HepG2 (cell line): ENCODE data around the gene RAMP1. TPM values are rescaled to one million over a fixed set of nuclear protein-coding genes. Genes with fewer than 3 reads are reported as not detected.

Source experiments
- ATAC-seq: fragments of 200-7000 bp; cut with Tn5 transposase; 3 replicates; pipeline ENCODE4 v1.9.1; 2020; ENCODE audit warnings: mild to moderate bottlenecking, moderate library complexity
- BruUV-seq: library from RNA; stranded (reverse); fragments of 400-500 nt; replicated peaks from 2 replicates; lab custom pipeline; 2021; lab: Mats Ljungman, UMichigan
- CTCF ChIA-PET: fragments of 300-600 bp; formaldehyde crosslinking; extraction: SDS; loops from one replicate; lab custom pipeline; 2021; ENCODE audit warnings: low total read pairs, inconsistent platforms, low intra/inter-chr PET ratio; lab: Yijun Ruan, JAX
- POLR2A ChIA-PET: fragments of 350-600 bp; sonication (Branson Sonifier 250); formaldehyde crosslinking; loops from one replicate; lab custom pipeline; 2020; ENCODE audit warnings: antibody characterized with exemption, inconsistent platforms; lab: Yijun Ruan, JAX
- DNase-seq: peaks from one replicate; pipeline ENCODE4 v3.0.0-alpha.2; 2015; ENCODE audit warnings: low spot score
- FAIRE-seq: peaks from 3 replicates; lab custom pipeline; 2011; peaks lifted over from hg19 to GRCh38; lab: Jason Lieb, UNC
- H2AFZ ChIP-seq: one replicate; pipeline ENCODE4 v1.6.1; 2011; ENCODE audit warnings: low read length, inconsistent platforms
- H3K27ac ChIP-seq: fragments of 300-600 bp; 3 replicates; pipeline ENCODE4 v1.8.0; 2011; ENCODE audit warnings: mixed run types, mild to moderate bottlenecking, mixed read lengths, low read length, inconsistent platforms; ENCODE audit not compliant: insufficient read depth; ENCODE audit errors: extremely low read length
- H3K27me3 ChIP-seq, 2 experiments: fragments of 200-600 bp in 1 of 2; 2 replicates in 1 of 2; 3 replicates in 1 of 2; pipeline versions ENCODE4 v1.6.0 to v1.8.0; 2011; ENCODE audit warnings: low read length in 2 of 2, mild to moderate bottlenecking in 2 of 2, moderate library complexity in 2 of 2, inconsistent platforms in 1 of 2; ENCODE audit not compliant: insufficient read depth in 2 of 2, control insufficient read depth in 1 of 2
- H3K36me3 ChIP-seq, 2 experiments: fragments of 200-600 bp in 1 of 2; replicated peaks in 1 of 2; 2 replicates in 1 of 2; 3 replicates in 1 of 2; pipeline versions ENCODE4 v1.5.1 to v1.8.0; 2011; ENCODE audit warnings: low read length in 2 of 2, inconsistent platforms in 1 of 2; ENCODE audit not compliant: insufficient read depth in 2 of 2, control insufficient read depth in 1 of 2
- H3K4me1 ChIP-seq: 2 replicates; pipeline ENCODE4 v1.5.1; 2012; ENCODE audit warnings: low read length, inconsistent platforms; ENCODE audit not compliant: insufficient read depth
- H3K4me2 ChIP-seq: 2 replicates; pipeline ENCODE4 v1.6.0; 2011; ENCODE audit warnings: low read depth, low read length, inconsistent platforms
- H3K4me3 ChIP-seq, 3 experiments: fragments of 200-600 bp in 1 of 3; sonication (generic), shearing (Covaris generic) in 1 of 3; replicated peaks in 1 of 3; 2 replicates each; pipeline ENCODE4 v1.5.1; 2011 to 2016; ENCODE audit warnings: low read length in 3 of 3, inconsistent platforms in 2 of 3, low read depth in 2 of 3, mild to moderate bottlenecking in 2 of 3, control low read depth in 1 of 3, mixed read lengths in 1 of 3; ENCODE audit not compliant: insufficient read depth in 1 of 3
- H3K79me2 ChIP-seq: one replicate; pipeline ENCODE4 v1.6.1; 2011; ENCODE audit warnings: low read length, inconsistent platforms; ENCODE audit not compliant: insufficient read depth
- H3K9ac ChIP-seq: 2 replicates; pipeline ENCODE4 v1.6.0; 2011; ENCODE audit warnings: mild to moderate bottlenecking, low read depth, low read length, inconsistent platforms; ENCODE audit not compliant: insufficient read depth
- H3K9me3 ChIP-seq: 2 replicates; pipeline ENCODE4 v1.5.1; 2012; ENCODE audit warnings: mild to moderate bottlenecking, low read length
- H4K20me1 ChIP-seq: 2 replicates; pipeline ENCODE4 v1.6.0; 2011; ENCODE audit warnings: inconsistent platforms, mild to moderate bottlenecking, low read length, moderate library complexity; ENCODE audit not compliant: insufficient read depth
- FOSL2 ChIP-seq: sonication (generic); formaldehyde crosslinking; IDR thresholded peaks from 2 replicates; pipeline ENCODE4 v1.4.0; 2020; ENCODE audit warnings: missing genetic modification reagents
- JARID2 ChIP-seq: sonication (generic); formaldehyde crosslinking; IDR thresholded peaks from 2 replicates; pipeline ENCODE4 v1.8.1; 2023; ENCODE audit warnings: missing genetic modification reagents, inconsistent platforms; ENCODE audit not compliant: insufficient replicate concordance
- NAIF1 ChIP-seq: sonication (generic); formaldehyde crosslinking; IDR thresholded peaks from 2 replicates; pipeline ENCODE4 v1.5.0; 2020; ENCODE audit warnings: mild to moderate bottlenecking, missing genetic modification reagents, borderline replicate concordance
- NFKB2 ChIP-seq: sonication (generic); formaldehyde crosslinking; IDR thresholded peaks from 2 replicates; pipeline ENCODE4 v1.4.0; 2020; ENCODE audit warnings: missing genetic modification reagents, borderline replicate concordance
- NFYB ChIP-seq: sonication (generic); formaldehyde crosslinking; IDR thresholded peaks from 2 replicates; pipeline ENCODE4 v1.4.0; 2020; ENCODE audit warnings: missing genetic modification reagents
- NR1H2 ChIP-seq: sonication (generic); formaldehyde crosslinking; IDR thresholded peaks from 2 replicates; pipeline ENCODE4 v1.8.1; 2022; ENCODE audit warnings: low read depth, missing genetic modification reagents, borderline replicate concordance
- TFDP1 ChIP-seq: IDR thresholded peaks from 2 replicates; pipeline ENCODE4 v1.6.1; 2016; ENCODE audit warnings: missing compliant biosample characterization, missing genetic modification reagents, borderline replicate concordance
- TSC22D2 ChIP-seq: sonication (generic); formaldehyde crosslinking; IDR thresholded peaks from 2 replicates; pipeline ENCODE4 v1.5.1; 2020; ENCODE audit warnings: missing genetic modification reagents, mild to moderate bottlenecking, borderline replicate concordance
- WGBS: methylation state at CpG from one replicate; pipeline ENCODE4 v1.1.6; 2017; ENCODE audit warnings: low lambda C conversion rate; 5-methylcytosine and 5-hydroxymethylcytosine counted together
- in situ Hi-C: cut with HindIII; loops from 2 replicates; pipeline ENCODE4 v1.10.0; 2017; ENCODE audit warnings: low pct_unique_long_range_greater_than_20kb; ENCODE audit not compliant: extremely low pct_ligation_motif_present
- intact Hi-C: fragments of 100-400 bp; cut with micrococcal nuclease; formaldehyde crosslinking; loops from one replicate; pipeline ENCODE4 v1.10.0; 2022; ENCODE audit not compliant: unreplicated experiment
- polyA plus RNA-seq, 8 experiments: library from polyadenylated mRNA; depleted of rRNA in 3 of 8; stranded (reverse) in 7 of 8; unstranded in 1 of 8; fragments of >200 nt; fragmentation: Illumina TruSeq in 4 of 8; extraction: Trizol in 4 of 8; gene quantifications; 2 replicates each; pipeline versions ENCODE4 v1.2.1 to v1.2.3, GENCODE V29; 2011 to 2016; ENCODE audit warnings: low read depth in 4 of 8, missing spikeins in 1 of 8, mixed read lengths in 1 of 8; ENCODE audit not compliant: insufficient read depth in 1 of 8
- total RNA-seq, 5 experiments: library from RNA; depleted of rRNA; stranded (reverse); fragments of >200 nt; fragmentation: Illumina TruSeq; extraction: Trizol; gene quantifications; 2 replicates each; pipeline ENCODE4 v1.2.3, GENCODE V29; 2016; ENCODE audit warnings: low read depth in 1 of 5
- TF ChIP-seq, protein P1 (sequence below): sonication (generic); formaldehyde crosslinking; IDR thresholded peaks from 2 replicates; pipeline ENCODE4 v1.4.0; 2020; ENCODE audit warnings: missing genetic modification reagents

Gene RAMP1
- total and polyA plus RNA-seq, 2 of the 13 experiments (the other 11 are each of a cell fraction or from before 2014, with no cell fraction given), result 0.29 to 0.61 TPM

DNA sequence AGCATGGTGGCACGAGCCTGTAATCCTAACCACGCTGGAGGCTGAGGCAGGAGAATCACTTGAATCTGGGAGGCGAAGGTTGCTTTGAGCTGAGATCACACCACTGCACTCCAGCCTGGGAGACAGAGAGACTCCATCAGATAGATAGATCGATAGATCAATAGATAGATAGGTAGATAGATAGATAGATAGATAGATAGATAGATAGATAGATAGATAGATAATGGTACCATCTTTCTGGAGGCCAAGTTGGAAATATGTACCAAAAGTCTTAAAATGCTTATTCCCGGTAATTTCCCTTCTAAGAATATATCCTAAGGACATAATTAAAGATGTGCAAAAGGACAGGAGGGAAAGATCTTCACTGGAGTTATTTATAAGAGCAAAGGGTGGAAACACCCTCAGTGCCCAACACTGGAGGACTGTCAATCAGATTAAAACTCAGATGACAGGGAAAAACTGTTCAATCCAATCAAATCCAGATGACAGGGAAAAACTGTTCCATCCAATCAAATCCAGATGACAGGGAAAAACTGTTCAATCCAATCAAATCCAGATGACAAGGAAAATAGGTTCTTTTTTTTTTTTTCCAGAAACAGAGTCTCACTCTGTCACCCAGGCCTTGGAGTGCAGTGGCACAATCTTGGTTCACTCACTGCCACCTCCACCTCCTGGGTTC, 58.4 kb downstream of the RAMP1 start:
- intact Hi-C loops (no loop called here), in situ Hi-C loops (no loop called here)
- ChIA-PET POLR2A (no interaction called here), CTCF (no interaction called here)
- no peaks in the 10 kb centered on the region for H3K36me3 ChIP-seq
- H3K27me3 ChIP-seq, result peaks cover 5 to 46% of the 10 kb centered on the region in 2 experiments
- ATAC-seq (no peak), FAIRE-seq (no peak), DNase-seq (no peak)
- H3K9me3 ChIP-seq, result no peaks in the 10 kb centered on the region
- H3K4me1 ChIP-seq, result peaks cover 1% of the 10 kb centered on the region; the same call in 1 of the 2 replicates
- 25% methylated on average over 5 of the region's 5 CpGs for WGBS
- H4K20me1 ChIP-seq, result no peaks in the 10 kb centered on the region
- H3K9ac ChIP-seq, result no peak overlapping the region
- no peak overlapping the region for H3K4me2 ChIP-seq
- no peak overlapping the region for H3K4me3 ChIP-seq
- H2AFZ ChIP-seq, result no peak overlapping the region
- H3K27ac ChIP-seq, result no peak overlapping the region
- no peaks in the 10 kb centered on the region for H3K79me2 ChIP-seq
- no TSS peak for BruUV-seq
- no peak for TF ChIP-seq TSC22D2 (CRISPR knock-in tag)
- TF ChIP-seq, all 625 proteins: peak for 0

- POLR2A ChIA-PET, result no interaction called here
Measured at GRCh38 chr2:237919593-237919992, 60.2 kb downstream of the RAMP1 start.

More at GRCh38 chr2:237919593-237919992, 60.2 kb downstream of the RAMP1 start:
- FAIRE-seq (no peak), DNase-seq (no peak), ATAC-seq (no peak)
- BruUV-seq, result no TSS peak
- Histone ChIP-seq H3K79me2 (no peaks in the 10 kb centered on the region), H4K20me1 (no peaks in the 10 kb centered on the region), H2AFZ (no peak overlapping the region), H3K4me2 (no peak overlapping the region), H3K9me3 (no peaks in the 10 kb centered on the region), H3K27me3 (peaks cover 2 to 43% of the 10 kb centered on the region in 2 experiments; a peak in 4 of 5 replicates), H3K4me1 (peaks cover 8% of the 10 kb centered on the region), H3K27ac (no peak overlapping the region), H3K4me3 (no peak overlapping the region), H3K36me3 (no peaks in the 10 kb centered on the region), H3K9ac (no peak overlapping the region)
- 37% methylated on average over 5 of the region's 6 CpGs for WGBS
- CTCF ChIA-PET, result no interaction called here
- intact Hi-C loops (no loop called here), in situ Hi-C loops (no loop called here)
- TF ChIP-seq TFDP1 (CRISPR knock-in tag), result no peak
- no peak for TF ChIP-seq NFKB2 (CRISPR knock-in tag)
- no peak for TF ChIP-seq NFYB (CRISPR knock-in tag)
- TF ChIP-seq FOSL2 (CRISPR knock-in tag), result no peak
- TF ChIP-seq, protein P1, sequence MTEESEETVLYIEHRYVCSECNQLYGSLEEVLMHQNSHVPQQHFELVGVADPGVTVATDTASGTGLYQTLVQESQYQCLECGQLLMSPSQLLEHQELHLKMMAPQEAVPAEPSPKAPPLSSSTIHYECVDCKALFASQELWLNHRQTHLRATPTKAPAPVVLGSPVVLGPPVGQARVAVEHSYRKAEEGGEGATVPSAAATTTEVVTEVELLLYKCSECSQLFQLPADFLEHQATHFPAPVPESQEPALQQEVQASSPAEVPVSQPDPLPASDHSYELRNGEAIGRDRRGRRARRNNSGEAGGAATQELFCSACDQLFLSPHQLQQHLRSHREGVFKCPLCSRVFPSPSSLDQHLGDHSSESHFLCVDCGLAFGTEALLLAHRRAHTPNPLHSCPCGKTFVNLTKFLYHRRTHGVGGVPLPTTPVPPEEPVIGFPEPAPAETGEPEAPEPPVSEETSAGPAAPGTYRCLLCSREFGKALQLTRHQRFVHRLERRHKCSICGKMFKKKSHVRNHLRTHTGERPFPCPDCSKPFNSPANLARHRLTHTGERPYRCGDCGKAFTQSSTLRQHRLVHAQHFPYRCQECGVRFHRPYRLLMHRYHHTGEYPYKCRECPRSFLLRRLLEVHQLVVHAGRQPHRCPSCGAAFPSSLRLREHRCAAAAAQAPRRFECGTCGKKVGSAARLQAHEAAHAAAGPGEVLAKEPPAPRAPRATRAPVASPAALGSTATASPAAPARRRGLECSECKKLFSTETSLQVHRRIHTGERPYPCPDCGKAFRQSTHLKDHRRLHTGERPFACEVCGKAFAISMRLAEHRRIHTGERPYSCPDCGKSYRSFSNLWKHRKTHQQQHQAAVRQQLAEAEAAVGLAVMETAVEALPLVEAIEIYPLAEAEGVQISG, result no peak
- TF ChIP-seq JARID2 (CRISPR knock-in tag), result no peak
- no peak for TF ChIP-seq NAIF1 (CRISPR knock-in tag)
- TF ChIP-seq NR1H2 (CRISPR knock-in tag), result no peak
